Astrocyte of the spinal cord (primary cell): ENCODE measurements around the gene SUDS3.

ENCODE experiments used
- DNase-seq: peaks from one replicate; pipeline ENCODE4 v3.0.0; 2011; ENCODE audit warnings: low read depth, low spot score
- H3K4me3 ChIP-seq: 2 replicates; pipeline ENCODE4 v1.5.1; 2011; ENCODE audit warnings: low read depth, mild to moderate bottlenecking, low read length, moderate library complexity
- in situ Hi-C: cut with HindIII; loops from 2 replicates; pipeline ENCODE4 v1.10.0; 2017; ENCODE audit warnings: low sequenced_read_pairs
- TF ChIP-seq, protein P1 (sequence below): IDR thresholded peaks from 2 replicates; pipeline ENCODE4 v1.5.1; 2012; ENCODE audit warnings: low read depth, mild to moderate bottlenecking, low read length, inconsistent platforms

SUDS3 gene

DNA sequence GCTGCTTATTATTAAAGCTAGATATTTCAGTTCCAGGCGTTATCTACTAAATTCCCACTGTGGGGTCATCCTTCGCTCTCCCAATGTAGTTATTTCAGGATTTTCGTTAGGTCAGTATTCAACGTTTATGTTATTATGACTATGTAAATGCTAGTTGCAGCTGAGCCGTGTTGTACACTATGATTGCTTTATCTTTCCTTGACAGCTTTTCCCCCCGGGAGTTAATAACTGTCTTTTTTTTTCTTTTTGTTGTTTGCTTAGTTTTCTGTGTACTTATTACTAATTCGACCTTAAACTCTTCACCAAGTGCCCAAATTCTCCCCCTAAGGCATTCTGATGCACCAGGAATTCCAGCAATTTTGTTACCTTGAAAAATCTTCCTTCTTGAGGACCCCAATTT, 48.5 kb downstream of the SUDS3 start:
- DNase-seq: no peak
- no peak overlapping the region for H3K4me3 ChIP-seq
- TF ChIP-seq, protein P1, sequence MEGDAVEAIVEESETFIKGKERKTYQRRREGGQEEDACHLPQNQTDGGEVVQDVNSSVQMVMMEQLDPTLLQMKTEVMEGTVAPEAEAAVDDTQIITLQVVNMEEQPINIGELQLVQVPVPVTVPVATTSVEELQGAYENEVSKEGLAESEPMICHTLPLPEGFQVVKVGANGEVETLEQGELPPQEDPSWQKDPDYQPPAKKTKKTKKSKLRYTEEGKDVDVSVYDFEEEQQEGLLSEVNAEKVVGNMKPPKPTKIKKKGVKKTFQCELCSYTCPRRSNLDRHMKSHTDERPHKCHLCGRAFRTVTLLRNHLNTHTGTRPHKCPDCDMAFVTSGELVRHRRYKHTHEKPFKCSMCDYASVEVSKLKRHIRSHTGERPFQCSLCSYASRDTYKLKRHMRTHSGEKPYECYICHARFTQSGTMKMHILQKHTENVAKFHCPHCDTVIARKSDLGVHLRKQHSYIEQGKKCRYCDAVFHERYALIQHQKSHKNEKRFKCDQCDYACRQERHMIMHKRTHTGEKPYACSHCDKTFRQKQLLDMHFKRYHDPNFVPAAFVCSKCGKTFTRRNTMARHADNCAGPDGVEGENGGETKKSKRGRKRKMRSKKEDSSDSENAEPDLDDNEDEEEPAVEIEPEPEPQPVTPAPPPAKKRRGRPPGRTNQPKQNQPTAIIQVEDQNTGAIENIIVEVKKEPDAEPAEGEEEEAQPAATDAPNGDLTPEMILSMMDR: no peak
- in situ Hi-C loops: no loop called here

DNA sequence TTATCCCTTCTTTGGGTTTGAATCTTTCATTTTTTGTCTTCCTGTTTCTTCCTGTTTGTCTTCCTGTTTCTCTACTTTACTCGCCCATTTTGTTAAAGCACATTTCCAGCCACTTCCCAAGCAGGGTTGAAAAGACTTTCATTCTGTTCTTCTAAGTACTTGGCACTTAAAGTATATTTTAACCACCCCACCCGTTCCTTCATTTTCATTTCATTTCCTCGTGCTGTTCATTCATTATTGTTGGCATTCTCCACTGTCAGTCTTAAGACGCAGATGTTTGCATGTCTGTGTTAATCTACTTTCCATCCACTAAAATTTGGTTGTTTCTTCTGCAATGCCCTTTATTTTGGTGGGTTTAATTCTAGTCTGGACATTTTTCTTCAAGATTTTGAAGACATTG, 49.0 kb downstream of the SUDS3 start:
- H3K4me3 ChIP-seq: no peak overlapping the region
- in situ Hi-C loops: no loop called here
- no peak for DNase-seq
- TF ChIP-seq, protein P1: no peak

DNA sequence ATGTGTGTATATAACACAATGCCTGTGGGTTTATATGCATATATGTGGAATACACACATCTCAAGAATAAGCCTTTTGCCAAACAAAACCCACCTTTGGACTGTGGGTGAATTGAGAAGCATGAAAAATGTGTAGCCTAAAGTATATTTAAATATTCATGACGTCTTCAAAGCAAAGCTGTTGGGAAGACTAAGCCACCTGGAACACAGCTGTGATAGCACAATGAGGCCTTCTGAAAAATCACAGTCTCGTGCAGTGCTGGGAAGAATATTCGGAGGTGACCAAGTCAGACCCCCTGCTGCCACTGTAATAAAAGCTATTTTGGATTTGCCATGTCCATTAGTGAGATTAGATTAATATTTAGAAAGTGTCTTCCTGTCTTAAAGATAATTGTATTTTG, 51.5 kb downstream of the SUDS3 start:
- H3K4me3 ChIP-seq: no peak overlapping the region
- in situ Hi-C loops: no loop called here
- DNase-seq: no peak
- TF ChIP-seq, protein P1: no peak

DNA sequence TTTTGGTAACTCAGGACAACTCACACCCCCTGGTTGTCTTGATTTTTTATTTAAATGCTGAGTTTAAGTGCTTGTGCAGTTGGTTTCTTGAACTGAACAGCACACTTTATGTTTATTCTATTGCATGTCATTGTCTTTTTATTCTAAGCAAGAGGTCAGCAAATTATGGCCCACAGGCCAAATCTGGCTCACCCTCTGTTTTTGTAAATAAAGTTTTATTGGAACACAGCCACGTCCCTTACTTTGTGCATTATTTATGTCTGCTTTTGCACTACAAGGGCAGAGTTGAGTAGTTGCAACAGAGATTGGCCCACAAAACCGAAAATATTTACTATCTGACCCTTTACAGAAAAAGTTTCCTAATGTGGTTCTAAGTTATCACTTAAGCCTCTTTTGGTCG, 52.3 kb downstream of the SUDS3 start:
- in situ Hi-C loops: no loop called here
- DNase-seq: no peak
- TF ChIP-seq, protein P1: no peak
- no peak overlapping the region for H3K4me3 ChIP-seq

DNA sequence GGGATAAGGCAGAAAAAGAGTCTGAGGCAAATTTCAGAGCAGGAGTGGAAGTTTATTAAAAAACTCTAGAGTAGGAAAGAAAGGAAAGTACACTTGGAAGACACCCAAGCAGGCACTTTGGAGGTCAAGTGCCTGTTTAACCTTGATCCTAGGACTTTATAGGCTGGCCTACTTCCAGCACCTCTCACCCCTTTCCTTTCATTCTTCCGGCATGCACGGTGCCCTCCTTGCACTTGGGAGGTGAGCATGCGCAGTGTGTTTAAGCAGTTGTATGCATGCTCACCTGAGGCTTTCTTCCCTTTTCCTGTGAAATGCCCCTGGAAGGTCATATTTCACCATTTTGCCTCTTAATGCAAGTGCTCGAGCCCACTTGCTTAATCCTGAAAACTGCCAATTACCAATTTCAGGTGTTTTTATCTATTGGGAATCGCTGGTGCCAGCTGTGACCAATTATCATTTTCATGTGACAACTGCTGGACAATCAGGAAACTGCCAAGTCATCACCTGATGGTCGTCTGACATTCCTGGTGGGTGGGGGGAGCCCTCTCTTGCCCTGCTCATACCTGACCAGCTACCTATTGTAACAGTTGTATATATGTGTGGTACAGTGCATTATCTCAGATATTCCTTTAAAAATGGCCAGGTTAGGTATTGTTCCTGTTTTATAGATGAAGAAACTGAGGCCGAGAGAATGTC, 53.5 kb downstream of the SUDS3 start:
- H3K4me3 ChIP-seq: no peak overlapping the region
- TF ChIP-seq, protein P1: no peak
- in situ Hi-C loops: no loop called here
- DNase-seq: no peak

DNA sequence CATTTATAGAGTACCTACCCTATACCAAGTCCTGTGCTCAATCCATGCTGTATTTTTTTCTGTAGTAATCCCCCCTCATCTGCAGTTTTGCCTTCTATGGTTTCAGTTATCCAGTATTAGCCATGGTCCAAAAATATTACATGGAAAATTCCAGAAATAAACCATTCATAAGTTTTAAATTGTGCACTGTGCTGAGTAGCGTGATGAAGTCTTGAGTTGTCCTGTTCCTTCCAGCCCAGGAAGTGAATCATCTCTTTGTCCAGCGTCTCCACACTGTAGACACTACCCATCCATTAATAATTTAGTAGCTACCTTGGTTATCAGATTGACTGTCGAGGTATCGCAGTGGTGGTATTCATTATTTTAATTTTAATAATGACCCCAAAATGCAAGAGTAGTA, 54.2 kb downstream of the SUDS3 start:
- no peak overlapping the region for H3K4me3 ChIP-seq
- DNase-seq: no peak
- in situ Hi-C loops: no loop called here
- TF ChIP-seq, protein P1: no peak
